ENCODE measurements around the gene MIS18BP1.

DNA sequence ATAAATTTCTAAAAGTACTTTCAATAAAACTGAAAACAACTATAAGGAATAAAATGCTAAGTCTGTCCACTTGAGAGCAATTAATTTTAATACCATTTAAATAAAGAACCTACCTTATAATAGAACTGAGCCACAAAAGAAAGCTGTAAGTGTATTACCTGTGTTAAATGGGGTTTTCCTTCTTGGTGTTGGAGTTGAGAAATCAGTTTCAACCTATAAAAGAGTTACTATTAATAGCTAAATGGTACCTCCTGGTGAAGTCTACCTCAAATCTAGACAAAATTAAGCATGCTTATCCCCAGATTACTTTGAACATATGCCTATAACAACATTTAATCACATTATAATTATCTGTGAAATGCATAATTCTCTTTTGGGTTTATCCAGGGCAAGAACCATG, 48.8 kb downstream of the MIS18BP1 start:
- TF ChIP-seq, protein P1, sequence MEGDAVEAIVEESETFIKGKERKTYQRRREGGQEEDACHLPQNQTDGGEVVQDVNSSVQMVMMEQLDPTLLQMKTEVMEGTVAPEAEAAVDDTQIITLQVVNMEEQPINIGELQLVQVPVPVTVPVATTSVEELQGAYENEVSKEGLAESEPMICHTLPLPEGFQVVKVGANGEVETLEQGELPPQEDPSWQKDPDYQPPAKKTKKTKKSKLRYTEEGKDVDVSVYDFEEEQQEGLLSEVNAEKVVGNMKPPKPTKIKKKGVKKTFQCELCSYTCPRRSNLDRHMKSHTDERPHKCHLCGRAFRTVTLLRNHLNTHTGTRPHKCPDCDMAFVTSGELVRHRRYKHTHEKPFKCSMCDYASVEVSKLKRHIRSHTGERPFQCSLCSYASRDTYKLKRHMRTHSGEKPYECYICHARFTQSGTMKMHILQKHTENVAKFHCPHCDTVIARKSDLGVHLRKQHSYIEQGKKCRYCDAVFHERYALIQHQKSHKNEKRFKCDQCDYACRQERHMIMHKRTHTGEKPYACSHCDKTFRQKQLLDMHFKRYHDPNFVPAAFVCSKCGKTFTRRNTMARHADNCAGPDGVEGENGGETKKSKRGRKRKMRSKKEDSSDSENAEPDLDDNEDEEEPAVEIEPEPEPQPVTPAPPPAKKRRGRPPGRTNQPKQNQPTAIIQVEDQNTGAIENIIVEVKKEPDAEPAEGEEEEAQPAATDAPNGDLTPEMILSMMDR (IDR thresholded peaks at IDR 0.05; ENCODE audit: low read depth, low read length, poor library complexity, severe bottlenecking): no peak
- TF ChIP-seq EZH2phosphoT487 (IDR thresholded peaks at IDR 0.05; ENCODE audit: borderline replicate concordance, low read length): no peak

All from DOHH2 (cell line).